CD4-positive, alpha-beta T cell treated with Interleukin-2 at 100 ng/mL for 4 hours (primary cell): ENCODE results near the gene NAT16.
A peak's percentile ranks its signal among the peaks of the same experiment; 100 is the strongest.
"Not testable (repeated sequence)": the region's sequence is repeated elsewhere in the genome, so short reads cannot be mapped to it uniquely, and the experiment has no call there.

Experiments
- DNase-seq: peaks from one replicate; pipeline ENCODE4 v3.0.0-alpha.2; 2020; ENCODE audit warnings: low spot score

NAT16 gene

GRCh38 chr7:101156866-101157589, 23.1 kb downstream of the NAT16 start:
- no peak for DNase-seq

- no peak for DNase-seq
Observed at GRCh38 chr7:101156277-101156676, 23.8 kb downstream of the NAT16 start.

GRCh38 chr7:101155303-101155702, 24.8 kb downstream of the NAT16 start:
- no peak for DNase-seq

GRCh38 chr7:101154693-101155102, 25.4 kb downstream of the NAT16 start:
- no peak for DNase-seq

DNA sequence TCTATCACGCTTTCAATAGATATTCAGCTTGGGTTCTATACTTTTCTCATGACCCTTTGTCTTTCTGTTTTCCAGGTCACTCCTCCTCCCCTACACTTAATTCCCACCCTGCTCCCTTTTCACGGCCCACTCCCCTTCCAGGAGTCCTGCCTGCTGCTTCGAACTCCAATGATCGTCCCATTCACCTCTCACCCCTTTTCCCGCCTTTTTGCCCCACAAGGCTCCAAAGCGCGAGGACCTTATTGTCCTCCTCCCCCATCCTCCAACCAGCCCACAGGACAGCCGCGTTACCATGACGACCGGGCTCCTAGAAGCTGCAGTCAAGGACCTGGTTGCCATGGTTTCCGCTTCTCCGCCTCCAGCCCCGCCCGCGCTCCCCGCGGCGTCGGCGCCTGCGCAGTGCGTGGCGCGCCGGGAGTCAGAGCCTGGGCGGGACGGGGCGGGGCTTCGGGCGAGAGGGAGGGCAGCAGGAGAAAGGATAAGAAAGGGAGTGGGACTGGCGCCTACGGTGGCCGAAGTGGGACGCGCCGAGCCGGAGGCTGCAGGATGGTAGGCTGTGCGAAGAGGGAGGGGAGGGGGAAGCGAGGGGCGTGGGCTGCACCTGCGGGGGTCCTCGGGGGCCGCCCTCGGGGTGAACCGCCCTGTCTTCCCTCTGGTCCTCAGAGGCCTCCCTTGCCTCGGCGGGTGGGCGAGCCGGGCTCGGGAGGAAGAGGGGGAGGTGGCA, 26.0 kb downstream of the NAT16 start, which contains the start of gene AP1S1:
TSS of gene AP1S1 (plus strand) at position 508 of the 724 bp plus-strand sequence. CDS start at position 547, 39 bp downstream.
- peak; percentile 96 for DNase-seq

- DNase-seq, result no peak
Observed at GRCh38 chr7:101151908-101152651, 28.0 kb downstream of the NAT16 start.

GRCh38 chr7:101140746-101141382, 39.2 kb downstream of the NAT16 start:
- DNase-seq, result no peak

DNA sequence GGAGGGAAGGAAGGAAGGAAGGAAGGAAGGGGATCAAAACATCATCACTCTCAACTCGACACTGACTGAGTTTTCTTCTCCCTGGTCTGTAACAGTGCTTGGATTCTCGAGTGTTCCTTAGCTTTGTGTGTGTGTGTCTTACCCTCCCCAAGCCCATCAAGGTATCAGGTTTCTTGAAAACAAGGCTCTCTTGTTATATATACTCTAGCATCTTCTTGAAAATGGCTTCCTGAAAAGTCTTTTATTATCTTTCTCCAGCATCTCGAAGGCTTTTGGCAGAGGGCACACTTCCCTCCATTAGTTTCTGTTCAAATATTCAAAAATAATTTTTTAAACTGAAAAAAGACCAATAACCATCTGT, 39.8 kb downstream of the NAT16 start:
- DNase-seq, result no peak

- peak; percentile 91 for DNase-seq
Observed at GRCh38 chr7:101138213-101138870, 41.8 kb downstream of the NAT16 start.

- no peak for DNase-seq
Observed at GRCh38 chr7:101137651-101138212, 42.4 kb downstream of the NAT16 start.

GRCh38 chr7:101134399-101134980, 45.6 kb downstream of the NAT16 start:
- DNase-seq, result no peak

- DNase-seq, result no peak
Observed at GRCh38 chr7:101133621-101134398, 46.3 kb downstream of the NAT16 start.

DNA sequence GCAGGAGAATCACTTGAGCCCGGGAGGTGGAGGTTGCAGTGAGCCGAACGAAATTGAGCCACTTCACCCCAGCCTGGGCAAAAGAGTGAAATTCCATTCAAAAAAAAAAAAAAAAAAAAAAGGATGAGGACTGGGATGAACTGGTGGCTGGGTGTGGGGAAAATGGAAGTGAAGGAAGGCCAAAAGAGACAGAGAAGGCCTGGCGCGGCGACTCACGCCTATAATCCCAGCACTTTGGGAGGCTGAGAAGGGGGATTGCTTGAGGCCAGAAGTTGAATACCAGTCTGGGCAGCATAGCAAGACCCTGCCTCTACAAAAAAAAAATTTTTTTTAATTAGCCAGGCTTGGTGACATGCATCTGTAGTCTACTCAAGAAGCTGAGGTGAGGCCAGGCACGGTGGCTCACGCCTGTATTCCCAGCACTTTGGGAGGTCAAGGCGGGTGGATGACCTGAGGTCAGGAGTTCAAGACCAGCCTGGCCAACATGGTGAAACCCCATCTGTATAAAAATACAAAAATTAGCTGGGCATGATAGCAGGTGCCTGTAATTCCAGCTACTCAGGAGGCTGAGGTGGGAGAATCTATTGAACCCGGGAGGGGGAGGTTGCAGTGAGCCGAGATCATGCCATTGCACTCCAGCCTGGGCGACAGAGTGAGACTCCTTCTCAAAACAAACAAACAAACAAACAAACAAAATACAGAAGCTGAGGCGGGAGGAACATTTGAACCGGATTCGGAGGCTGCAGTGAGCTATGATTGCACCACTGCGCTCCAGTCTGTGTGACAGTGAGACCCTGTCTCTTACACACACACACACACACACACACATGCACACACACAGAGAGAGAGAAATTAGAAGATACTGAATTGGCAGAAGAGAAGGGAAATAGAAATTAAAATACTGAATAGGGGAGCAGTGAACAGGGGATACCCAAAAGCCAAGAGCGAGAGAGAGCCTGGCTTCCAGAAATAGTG, 47.2 kb downstream of the NAT16 start:
- DNase-seq, result not testable (repeated sequence)

- no peak for DNase-seq
Observed at GRCh38 chr7:101129603-101130117, 50.4 kb downstream of the NAT16 start.

DNA sequence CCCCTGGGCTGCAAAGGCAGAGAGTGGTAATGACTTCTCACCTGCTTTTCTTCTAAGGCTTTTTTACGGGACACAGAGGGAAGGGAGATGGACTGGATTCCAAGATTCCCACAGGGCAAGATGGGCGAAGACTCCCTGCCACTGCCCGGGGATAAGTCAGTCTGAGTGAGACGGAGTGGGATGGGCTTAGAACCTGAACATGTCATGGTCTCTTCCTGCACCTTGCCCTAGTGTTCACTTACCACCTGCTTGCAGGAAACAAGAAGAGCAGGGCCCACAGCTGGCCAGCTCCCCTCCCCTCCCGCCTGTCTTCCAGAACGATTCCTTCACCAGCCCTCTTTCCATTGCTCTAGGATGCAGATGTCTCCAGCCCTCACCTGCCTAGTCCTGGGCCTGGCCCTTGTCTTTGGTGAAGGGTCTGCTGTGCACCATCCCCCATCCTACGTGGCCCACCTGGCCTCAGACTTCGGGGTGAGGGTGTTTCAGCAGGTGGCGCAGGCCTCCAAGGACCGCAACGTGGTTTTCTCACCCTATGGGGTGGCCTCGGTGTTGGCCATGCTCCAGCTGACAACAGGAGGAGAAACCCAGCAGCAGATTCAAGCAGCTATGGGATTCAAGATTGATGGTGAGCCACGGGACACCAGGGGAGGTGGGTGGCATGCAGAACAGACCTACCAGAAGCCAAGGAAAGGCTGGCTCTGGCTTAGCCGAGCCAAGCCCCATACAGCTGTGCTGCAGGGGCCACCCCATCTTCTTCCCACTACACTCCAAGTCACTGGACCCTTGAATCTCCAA, 51.9 kb downstream of the NAT16 start:
- DNase-seq, result no peak

- no peak for DNase-seq
Observed at GRCh38 chr7:101127460-101128039, 52.5 kb downstream of the NAT16 start.

DNA sequence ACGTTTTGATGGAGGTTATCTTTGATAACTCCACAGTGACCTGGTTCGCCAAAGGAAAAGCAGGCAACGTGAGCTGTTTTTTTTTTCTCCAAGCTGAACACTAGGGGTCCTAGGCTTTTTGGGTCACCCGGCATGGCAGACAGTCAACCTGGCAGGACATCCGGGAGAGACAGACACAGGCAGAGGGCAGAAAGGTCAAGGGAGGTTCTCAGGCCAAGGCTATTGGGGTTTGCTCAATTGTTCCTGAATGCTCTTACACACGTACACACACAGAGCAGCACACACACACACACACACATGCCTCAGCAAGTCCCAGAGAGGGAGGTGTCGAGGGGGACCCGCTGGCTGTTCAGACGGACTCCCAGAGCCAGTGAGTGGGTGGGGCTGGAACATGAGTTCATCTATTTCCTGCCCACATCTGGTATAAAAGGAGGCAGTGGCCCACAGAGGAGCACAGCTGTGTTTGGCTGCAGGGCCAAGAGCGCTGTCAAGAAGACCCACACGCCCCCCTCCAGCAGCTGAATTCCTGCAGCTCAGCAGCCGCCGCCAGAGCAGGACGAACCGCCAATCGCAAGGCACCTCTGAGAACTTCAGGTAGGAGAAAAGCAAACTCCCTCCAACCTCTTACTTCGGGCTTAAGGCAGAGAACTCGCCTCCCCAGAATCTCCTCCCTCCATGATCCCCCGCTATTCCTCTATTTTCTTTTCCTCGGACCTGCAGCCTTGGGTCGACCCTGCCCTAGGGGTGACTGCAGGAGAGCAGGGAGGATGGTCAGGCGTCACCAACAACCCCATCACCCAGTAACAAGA, 53.2 kb downstream of the NAT16 start, which contains the start of gene SERPINE1:
TSS of gene SERPINE1 (plus strand) at position 454 of the 809 bp plus-strand sequence. CDS start 1,290 bp downstream, outside the sequence.
- peak; percentile 72 for DNase-seq
